GM23338 (cell line): Measurements from ENCODE around the gene EMILIN3.

Experiments
- CREB1 ChIP-seq: fragments of 250-450 bp; sonication (Bioruptor Pico); IDR thresholded peaks from 2 replicates; pipeline ENCODE4 v1.5.0; 2020; ENCODE audit warnings: low read depth, mild to moderate bottlenecking, moderate library complexity
- CTCF ChIP-seq, 2 experiments: fragments of 200-600 bp in 1 of 2; sonication (generic) in 1 of 2; conservative IDR thresholded peaks; 2 replicates each; pipeline versions ENCODE4 v1.5.1 to v1.6.1; 2016 to 2017; ENCODE audit warnings: antibody characterized with exemption in 2 of 2, low read depth in 2 of 2, mild to moderate bottlenecking in 2 of 2, moderate library complexity in 1 of 2
- EZH2 ChIP-seq: fragments of 200-600 bp; sonication (generic); IDR thresholded peaks from one replicate; pipeline ENCODE4 v1.8.0; 2017; ENCODE audit warnings: antibody characterized with exemption, mild to moderate bottlenecking, low read depth; ENCODE audit not compliant: unreplicated experiment
- EZH2phosphoT487 ChIP-seq: fragments of 200-600 bp; sonication (generic); IDR thresholded peaks from one replicate; pipeline ENCODE4 v1.8.1; 2018; ENCODE audit warnings: antibody characterized with exemption; ENCODE audit not compliant: unreplicated experiment
- JUNB ChIP-seq: IDR thresholded peaks from one replicate; pipeline ENCODE4 v1.6.1; 2016; ENCODE audit warnings: antibody characterized with exemption; ENCODE audit not compliant: unreplicated experiment
- NANOG ChIP-seq: IDR thresholded peaks from 2 replicates; pipeline ENCODE4 v1.6.1; 2016; ENCODE audit warnings: antibody characterized with exemption, borderline replicate concordance
- POLR2AphosphoS5 ChIP-seq: IDR thresholded peaks from 2 replicates; pipeline ENCODE4 v1.6.1; 2016; ENCODE audit warnings: antibody characterized with exemption, low read depth
- REST ChIP-seq: IDR thresholded peaks from one replicate; pipeline ENCODE4 v1.6.1; 2018; ENCODE audit warnings: antibody characterized with exemption; ENCODE audit not compliant: unreplicated experiment
- STAT1 ChIP-seq: IDR thresholded peaks from one replicate; pipeline ENCODE4 v1.6.1; 2016; ENCODE audit warnings: antibody characterized with exemption; ENCODE audit not compliant: unreplicated experiment
- ZNF114 ChIP-seq: fragments of 250-450 bp; sonication (Bioruptor Pico); IDR thresholded peaks from 2 replicates; pipeline ENCODE4 v1.5.0; 2020; ENCODE audit warnings: mild to moderate bottlenecking, moderate library complexity
- ZNF331 ChIP-seq: fragments of 250-450 bp; sonication (Bioruptor Pico); IDR thresholded peaks from 2 replicates; pipeline ENCODE4 v1.5.0; 2020; ENCODE audit warnings: low read depth, mild to moderate bottlenecking, moderate library complexity
- TF ChIP-seq, protein P1 (sequence below): IDR thresholded peaks from 2 replicates; pipeline ENCODE4 v1.6.1; 2016; ENCODE audit warnings: antibody characterized with exemption

GRCh38 chr20:41393705-41394066 lies 27.1 kb upstream of the EMILIN3 start:
- TF ChIP-seq CREB1 (CRISPR knock-in tag) (no peak), EZH2 (no peak), CTCF (conservative IDR thresholded peaks at IDR 0.05; ENCODE audit: low read depth in 2 of 2) (no peak), REST (no peak), POLR2AphosphoS5 (no peak), EZH2phosphoT487 (no peak), JUNB (no peak), ZNF331 (CRISPR knock-in tag) (no peak), STAT1 (no peak), ZNF114 (CRISPR knock-in tag) (no peak), NANOG (no peak)
- TF ChIP-seq, protein P1, sequence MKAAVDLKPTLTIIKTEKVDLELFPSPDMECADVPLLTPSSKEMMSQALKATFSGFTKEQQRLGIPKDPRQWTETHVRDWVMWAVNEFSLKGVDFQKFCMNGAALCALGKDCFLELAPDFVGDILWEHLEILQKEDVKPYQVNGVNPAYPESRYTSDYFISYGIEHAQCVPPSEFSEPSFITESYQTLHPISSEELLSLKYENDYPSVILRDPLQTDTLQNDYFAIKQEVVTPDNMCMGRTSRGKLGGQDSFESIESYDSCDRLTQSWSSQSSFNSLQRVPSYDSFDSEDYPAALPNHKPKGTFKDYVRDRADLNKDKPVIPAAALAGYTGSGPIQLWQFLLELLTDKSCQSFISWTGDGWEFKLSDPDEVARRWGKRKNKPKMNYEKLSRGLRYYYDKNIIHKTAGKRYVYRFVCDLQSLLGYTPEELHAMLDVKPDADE = no peak
